CD14-positive monocyte (primary cell): ENCODE results near the gene CDS2. TPM values are rescaled to one million over a fixed set of nuclear protein-coding genes. Genes with fewer than 3 reads are reported as not detected.

Source experiments
- DNase-seq, 3 donors: peaks; one replicate each; pipeline ENCODE4 v3.0.0-alpha.2; 2011 to 2022
- H2AFZ ChIP-seq: 2 replicates; pipeline ENCODE4 v1.6.0; 2012; ENCODE audit warnings: mild to moderate bottlenecking, low read depth, low read length, inconsistent platforms; ENCODE audit not compliant: insufficient read depth, poor library complexity, severe bottlenecking
- H3K27ac ChIP-seq, 2 donors: 1 replicate in 1 of 2; 2 replicates in 1 of 2; pipeline ENCODE4 v1.5.1; 2012 to 2013; ENCODE audit warnings: low read length in 2 of 2, control low read depth in 1 of 2, inconsistent platforms in 1 of 2, low read depth in 1 of 2, mild to moderate bottlenecking in 1 of 2
- H3K27me3 ChIP-seq, 2 donors: one replicate each; pipeline versions ENCODE4 v1.6.0 to v1.6.1; 2011 to 2013; ENCODE audit warnings: low read length in 2 of 2; ENCODE audit not compliant: control insufficient read depth in 2 of 2, insufficient read depth in 2 of 2
- H3K36me3 ChIP-seq, 2 donors: replicated peaks in 1 of 2; 1 replicate in 1 of 2; 2 replicates in 1 of 2; pipeline versions ENCODE4 v1.5.1 to v1.6.1; 2012 to 2013; ENCODE audit warnings: low read length in 2 of 2, control low read depth in 1 of 2, inconsistent platforms in 1 of 2, mild to moderate bottlenecking in 1 of 2; ENCODE audit not compliant: insufficient read depth in 2 of 2, control insufficient read depth in 1 of 2
- H3K4me1 ChIP-seq, 2 donors: 1 replicate in 1 of 2; 2 replicates in 1 of 2; pipeline versions ENCODE4 v1.5.1 to v1.6.1; 2012 to 2013; ENCODE audit warnings: low read length in 2 of 2, control low read depth in 1 of 2, inconsistent platforms in 1 of 2, mild to moderate bottlenecking in 1 of 2, moderate library complexity in 1 of 2; ENCODE audit not compliant: insufficient read depth in 2 of 2, control insufficient read depth in 1 of 2
- H3K4me2 ChIP-seq: replicated peaks from 2 replicates; pipeline ENCODE3; 2012; ENCODE audit warnings: low read length, moderate library complexity, mild to moderate bottlenecking; ENCODE audit not compliant: poor library complexity, severe bottlenecking; ENCODE audit errors: extremely low read depth
- H3K4me3 ChIP-seq, 3 experiments: fragments of 200-600 bp in 1 of 3; sonication (generic) in 1 of 3; replicated peaks in 1 of 3; 1 replicate in 2 of 3; 2 replicates in 1 of 3; pipeline ENCODE4 v1.5.1; 2011 to 2013; ENCODE audit warnings: low read length in 3 of 3, mild to moderate bottlenecking in 3 of 3, control low read depth in 2 of 3, low read depth in 2 of 3, inconsistent platforms in 1 of 3, moderate library complexity in 1 of 3
- H3K79me2 ChIP-seq: 2 replicates; pipeline ENCODE4 v1.6.0; 2012; ENCODE audit warnings: mild to moderate bottlenecking, control low read depth, inconsistent platforms, low read length, moderate library complexity; ENCODE audit not compliant: insufficient read depth
- H3K9ac ChIP-seq: 2 replicates; pipeline ENCODE4 v1.6.0; 2017; ENCODE audit warnings: low read length, mild to moderate bottlenecking; ENCODE audit not compliant: insufficient read depth, poor library complexity, severe bottlenecking
- H3K9me3 ChIP-seq, 2 donors: replicated peaks in 1 of 2; 1 replicate in 1 of 2; 2 replicates in 1 of 2; pipeline versions ENCODE4 v1.5.1 to v1.6.1; 2012 to 2013; ENCODE audit warnings: low read length in 2 of 2, control low read depth in 1 of 2; ENCODE audit not compliant: control insufficient read depth in 1 of 2, insufficient read depth in 1 of 2
- H4K20me1 ChIP-seq: 2 replicates; pipeline ENCODE4 v1.6.0; 2012; ENCODE audit warnings: mild to moderate bottlenecking, low read length, control low read depth, moderate library complexity; ENCODE audit not compliant: insufficient read depth
- H3K27ac Mint-ChIP-seq, 7 donors: one replicate each; pipeline ENCODE4 v1.8.0; 2020; ENCODE audit warnings: mild to moderate bottlenecking in 7 of 7, mixed read lengths in 7 of 7, moderate library complexity in 6 of 7, inconsistent platforms in 2 of 7
- H3K27me3 Mint-ChIP-seq, 3 donors: one replicate each; pipeline ENCODE4 v1.8.0; 2021 to 2022; ENCODE audit warnings: low read depth in 3 of 3, mild to moderate bottlenecking in 3 of 3, mixed read lengths in 3 of 3, moderate library complexity in 3 of 3, inconsistent platforms in 1 of 3
- H3K36me3 Mint-ChIP-seq, 2 donors: one replicate each; pipeline ENCODE4 v1.8.0; 2020; ENCODE audit warnings: mixed read lengths in 2 of 2, inconsistent platforms in 1 of 2, mild to moderate bottlenecking in 1 of 2
- H3K4me1 Mint-ChIP-seq: one replicate; pipeline ENCODE4 v1.8.0; 2020; ENCODE audit warnings: mild to moderate bottlenecking, mixed read lengths
- H3K4me3 Mint-ChIP-seq, 2 donors: one replicate each; pipeline ENCODE4 v1.8.0; 2020; ENCODE audit warnings: mild to moderate bottlenecking in 2 of 2, mixed read lengths in 2 of 2, moderate library complexity in 1 of 2
- H3K9me3 Mint-ChIP-seq, 7 donors: one replicate each; pipeline ENCODE4 v1.8.0; 2020 to 2022; ENCODE audit warnings: mixed read lengths in 7 of 7, mild to moderate bottlenecking in 6 of 7, moderate library complexity in 6 of 7, inconsistent platforms in 2 of 7
- CTCF ChIP-seq: fragments of 200-600 bp; IDR thresholded peaks from one replicate; pipeline ENCODE4 v1.8.0; 2022; ENCODE audit warnings: antibody characterized with exemption, mild to moderate bottlenecking
- WGBS: methylation state at CpG from one replicate; pipeline ENCODE4 v1.1.5; 2013; ENCODE audit warnings: missing lambda C conversion rate; ENCODE audit not compliant: insufficient coverage; 5-methylcytosine and 5-hydroxymethylcytosine counted together
- intact Hi-C, 2 donors: fragments of 100-400 bp; cut with micrococcal nuclease; formaldehyde crosslinking; loops; one replicate each; pipeline versions ENCODE4 v1.15.0 to v1.15.1; 2023
- polyA plus RNA-seq, 3 donors: library from polyadenylated mRNA; depleted of rRNA in 1 of 3; unstranded in 2 of 3; stranded (reverse) in 1 of 3; fragments of 300-500 nt in 2 of 3; fragments of >200 nt in 1 of 3; fragmentation: Illumina TruSeq in 2 of 3; gene quantifications; 1 replicate in 2 of 3; 2 replicates in 1 of 3; pipeline ENCODE4 v1.2.3, GENCODE V29; 2012 to 2021

CDS2 gene
- polyA plus RNA-seq, 3 donors: 28.6 to 62.6 (median 54.4) TPM

- H3K9me3 ChIP-seq: no peaks in the 10 kb centered on the region
- no CpG with 5 or more reads among the region's 3 CpGs for WGBS
- H3K79me2 ChIP-seq: peaks cover 62% of the 10 kb centered on the region
- no peak for TF ChIP-seq CTCF
- DNase-seq: no peak
- H3K27me3 ChIP-seq: no peaks in the 10 kb centered on the region
- H3K4me2 ChIP-seq: no peak overlapping the region
- peaks cover 28 to 46% of the 10 kb centered on the region in 2 donors for H3K4me1 ChIP-seq
- no peak overlapping the region for H3K9ac ChIP-seq
- peaks cover 13 to 35% of the 10 kb centered on the region in 2 donors for H3K36me3 ChIP-seq
- Mint-ChIP-seq H3K27ac (no peak overlapping the region), H3K9me3 (no peaks in the 10 kb centered on the region), H3K4me3 (no peak overlapping the region), H3K36me3 (peaks cover 17 to 22% of the 10 kb centered on the region in 2 donors), H3K27me3 (no peaks in the 10 kb centered on the region), H3K4me1 (peaks cover 33% of the 10 kb centered on the region)
- H3K4me3 ChIP-seq: no peak overlapping the region
- H4K20me1 ChIP-seq: peaks cover 13% of the 10 kb centered on the region
- peak overlapping the region in 1 of 2 donors; percentile 22 for H3K27ac ChIP-seq
- no peak overlapping the region for H2AFZ ChIP-seq
- intact Hi-C loops: no loop called here
These were observed 9.9 kb upstream of the CDS2 start for GRCh38 chr20:5116875-5117274.

- TF ChIP-seq CTCF: no peak
- intact Hi-C loops: loop anchor here in 1 of 2 donors (1.0 kb wide), 1 partner anchor 10 kb away; no protein-coding TSS in a partner anchor
- H3K9me3 Mint-ChIP-seq: no peaks in the 10 kb centered on the region
- Histone ChIP-seq H3K27ac (peak overlapping the region in 1 of 2 donors; percentile 88), H3K9ac (peak overlapping the region; percentile 64), H3K9me3 (no peaks in the 10 kb centered on the region), H3K27me3 (no peaks in the 10 kb centered on the region), H3K4me2 (peak overlapping the region; percentile 98), H3K36me3 (peaks cover 13 to 35% of the 10 kb centered on the region in 2 donors), H4K20me1 (peaks cover 13% of the 10 kb centered on the region), H2AFZ (peak overlapping the region; percentile 98), H3K4me3 (peak overlapping the region; percentile 75 to 99 (median 97)), H3K4me1 (peaks cover 21 to 37% of the 10 kb centered on the region in 2 donors), H3K79me2 (peaks cover 54% of the 10 kb centered on the region)
- no peak for DNase-seq
- H3K4me3 Mint-ChIP-seq: peak overlapping the region; percentile 93 to 95
- no peaks in the 10 kb centered on the region for H3K27me3 Mint-ChIP-seq
- peaks cover 17 to 22% of the 10 kb centered on the region in 2 donors for H3K36me3 Mint-ChIP-seq
- 11% methylated on average over 9 of the region's 23 CpGs for WGBS
- peak overlapping the region in 6 of 7 donors; percentile 26 to 93 (median 62) for H3K27ac Mint-ChIP-seq
- peaks cover 37% of the 10 kb centered on the region for H3K4me1 Mint-ChIP-seq
These were observed 8.3 kb upstream of the CDS2 start for GRCh38 chr20:5118220-5119142.
